IPS DF 4.7 (cell line): ENCODE results near the gene DOCK2.
A peak's percentile ranks its signal among the peaks of the same experiment; 100 is the strongest.

Source experiments
- DNase-seq: peaks from one replicate; pipeline ENCODE4 v3.0.0-alpha.2; 2013; ENCODE audit warnings: low spot score; ENCODE audit errors: extremely low read depth

The DOCK2 gene

GRCh38 chr5:169973056-169973455 is 336.0 kb downstream of the DOCK2 start:
- DNase-seq = no peak

DNA sequence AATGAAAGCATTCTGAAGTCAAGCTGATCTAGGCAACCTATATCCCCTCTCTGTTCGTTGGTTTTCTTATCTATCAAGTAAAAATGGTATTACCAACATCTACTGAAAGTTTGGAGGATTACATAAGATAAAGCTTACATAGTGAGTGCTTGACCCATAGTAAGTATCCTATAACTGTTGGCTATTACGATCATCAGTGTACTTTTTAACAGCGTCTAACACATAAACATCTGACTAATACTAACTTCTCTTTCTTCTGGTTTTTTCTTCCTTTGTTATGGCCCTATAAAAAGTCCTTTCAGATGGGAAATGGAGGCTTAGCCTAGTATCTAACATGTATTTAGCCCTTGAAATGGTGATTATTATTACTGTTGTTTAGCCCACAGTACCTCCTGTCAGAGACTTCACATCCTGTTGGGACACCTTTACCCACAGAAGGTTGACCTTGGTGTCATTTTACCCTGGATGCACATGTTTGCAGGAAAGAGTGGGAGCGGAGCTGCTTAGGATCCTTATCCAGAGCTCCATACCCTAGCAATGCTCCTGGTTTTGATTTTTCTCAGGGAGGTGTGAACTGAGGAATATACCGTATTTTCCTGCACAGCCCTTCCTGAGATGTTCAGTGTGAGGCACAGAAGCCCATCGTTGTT is 337.2 kb downstream of the DOCK2 start:
- DNase-seq = no peak

- no peak for DNase-seq
These were observed 341.6 kb downstream of the DOCK2 start for GRCh38 chr5:169978714-169979113.

DNA sequence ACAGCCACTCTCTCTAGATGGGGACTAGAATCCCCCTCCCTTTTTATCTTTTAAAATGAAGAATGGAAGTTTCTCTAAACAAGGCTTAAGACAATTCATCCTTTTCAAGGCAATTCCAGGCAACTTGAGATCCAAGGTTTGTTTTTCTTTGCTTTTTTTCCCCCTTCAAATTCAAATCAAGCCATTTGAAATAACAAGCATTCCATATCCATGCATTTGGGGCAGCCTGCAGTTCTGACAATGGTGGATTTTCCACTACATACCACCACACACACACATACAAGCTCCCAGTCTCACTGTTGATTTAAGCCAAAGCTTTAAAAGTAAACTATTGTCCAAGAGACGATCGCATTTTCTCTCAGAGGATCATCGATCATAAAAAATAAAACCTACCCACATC is 342.8 kb downstream of the DOCK2 start:
- DNase-seq = no peak

DNA sequence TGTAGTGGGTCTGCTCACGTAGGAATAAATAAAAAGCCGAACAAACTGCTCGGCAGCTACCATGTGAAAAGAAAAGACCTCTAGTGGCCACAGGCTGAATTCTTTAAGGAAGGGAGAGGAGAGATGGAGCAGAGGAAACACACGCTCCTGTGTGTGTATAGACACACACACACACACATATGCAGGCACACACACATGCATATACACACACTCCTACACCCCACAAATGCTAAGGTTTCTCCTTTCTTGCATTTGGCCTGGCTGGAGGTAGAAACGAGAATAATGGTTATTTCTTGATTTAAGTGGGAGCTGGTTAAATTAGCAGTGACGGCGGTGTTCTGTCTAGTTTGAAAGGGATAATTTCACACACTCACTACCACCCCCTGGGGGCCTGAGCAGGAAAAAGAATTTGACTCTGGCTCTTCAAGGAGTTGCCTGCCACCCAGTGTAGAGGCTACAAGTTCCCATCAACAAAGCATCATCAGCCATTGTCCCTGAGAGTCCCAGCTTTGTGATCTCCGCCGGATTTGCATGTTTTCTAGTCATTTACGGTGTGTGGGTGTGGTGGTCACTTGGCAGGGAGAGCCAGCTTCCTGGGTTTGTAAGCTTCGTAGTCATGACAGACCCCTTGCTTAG is 343.5 kb downstream of the DOCK2 start, which contains the start of gene INSYN2B:
Gene INSYN2B, minus strand, starts transcription at position 78 of the 636 bp plus-strand sequence. CDS start 96,597 bp downstream, outside the sequence.
- DNase-seq = peak; percentile 80

- DNase-seq = no peak
These were observed 351.1 kb downstream of the DOCK2 start for GRCh38 chr5:169988206-169988605.

DNA sequence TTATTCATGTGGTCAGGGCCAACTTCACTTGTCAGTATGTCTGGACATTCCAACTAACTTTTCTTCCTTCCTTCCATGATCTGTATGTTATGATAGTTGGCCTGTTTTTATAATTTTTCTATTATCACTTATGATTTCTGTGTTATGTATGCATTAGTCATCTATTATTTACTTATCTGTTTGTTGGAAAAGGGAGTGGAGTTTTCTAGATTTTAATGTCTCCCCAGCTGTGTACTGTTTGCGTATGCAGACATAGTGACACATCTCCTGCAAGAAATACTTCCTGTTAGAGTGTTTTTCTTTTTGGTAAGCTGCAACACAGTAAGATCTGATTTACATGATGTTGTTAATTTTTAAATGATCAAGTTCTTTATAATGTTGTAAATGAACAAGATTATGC is 351.9 kb downstream of the DOCK2 start:
- DNase-seq = no peak

DNA sequence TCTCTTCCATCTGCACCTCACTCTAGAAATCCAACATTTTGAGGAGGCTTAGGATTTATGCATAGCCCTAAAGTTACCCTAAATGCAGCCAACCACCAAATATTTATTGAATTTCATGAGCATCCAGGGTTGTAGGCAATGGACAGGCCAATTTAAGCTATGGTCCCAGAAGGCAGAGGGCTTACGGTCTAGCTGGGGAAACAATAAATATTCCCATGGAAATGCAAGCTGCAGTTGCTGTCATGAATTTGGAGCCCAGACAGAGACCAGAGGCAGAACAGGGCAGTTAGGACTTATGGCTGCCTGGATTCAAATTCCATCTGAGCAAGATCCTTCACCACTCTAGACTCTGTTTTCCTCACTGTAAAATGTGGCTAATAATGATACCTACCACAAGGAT is 352.3 kb downstream of the DOCK2 start:
- DNase-seq = no peak

DNA sequence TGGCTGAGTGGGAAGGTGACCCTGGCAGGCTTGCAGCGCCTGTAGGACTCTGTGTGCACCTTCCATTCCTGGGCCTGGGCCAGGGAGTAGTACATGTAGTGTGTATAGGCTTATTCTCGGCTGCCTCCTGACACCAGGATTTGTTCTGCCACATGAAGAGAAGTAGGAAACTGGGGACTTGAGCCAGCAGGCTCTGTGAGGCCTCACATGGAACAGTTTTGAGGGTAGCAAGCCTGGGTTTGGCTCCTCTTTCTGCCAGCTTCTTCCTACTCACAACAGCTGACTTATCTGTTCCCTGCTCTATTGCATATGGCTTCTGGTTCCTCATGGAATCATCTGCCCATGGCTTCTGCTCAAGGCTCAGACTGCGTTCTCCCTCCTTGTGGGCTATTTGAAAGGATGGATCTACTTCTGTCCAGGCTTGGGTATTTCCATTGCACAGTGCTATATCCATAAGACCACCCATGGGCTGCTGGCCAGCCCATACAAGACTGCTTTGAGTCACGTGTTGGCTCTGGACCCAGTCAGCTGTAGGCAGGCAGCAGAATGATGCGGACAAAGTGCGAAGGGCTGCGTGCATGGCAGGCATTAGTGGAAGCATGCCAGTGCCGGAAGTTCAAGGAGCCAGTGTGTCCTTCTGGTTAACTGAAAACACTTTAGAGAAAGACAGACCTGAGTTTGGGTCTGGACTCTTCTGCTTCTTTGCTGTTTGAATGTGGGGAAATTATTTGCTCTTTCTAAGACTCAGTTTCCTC is 354.2 kb downstream of the DOCK2 start:
- DNase-seq = no peak

GRCh38 chr5:169992789-169993484 is 355.9 kb downstream of the DOCK2 start:
- no peak for DNase-seq

GRCh38 chr5:169993485-169993790 is 356.4 kb downstream of the DOCK2 start:
- DNase-seq = no peak

- DNase-seq = no peak
These were observed 360.7 kb downstream of the DOCK2 start for GRCh38 chr5:169997798-169998197.

DNA sequence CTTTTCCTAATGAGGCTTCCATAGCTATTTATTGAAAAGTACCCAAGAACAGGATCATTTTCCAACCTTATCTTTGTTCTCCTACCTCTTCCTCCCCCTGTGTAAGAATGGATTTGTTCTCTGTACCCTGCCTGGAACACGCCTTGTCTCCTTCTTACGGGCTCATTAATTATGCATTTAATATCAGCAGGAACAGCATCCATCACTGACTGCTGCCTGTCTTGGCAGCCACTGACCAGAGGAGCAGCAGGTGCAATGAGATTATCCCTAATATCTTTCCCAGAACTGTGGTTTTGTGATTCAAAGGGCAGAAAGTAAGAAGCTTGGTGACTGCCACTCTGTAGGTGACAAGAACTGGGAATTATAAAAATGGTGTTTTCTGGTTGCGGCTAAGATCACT is 362.5 kb downstream of the DOCK2 start:
- DNase-seq = no peak

- DNase-seq = no peak
These were observed 363.1 kb downstream of the DOCK2 start for GRCh38 chr5:170000155-170000554.

- no peak for DNase-seq
These were observed 368.9 kb downstream of the DOCK2 start for GRCh38 chr5:170006021-170006420.

DNA sequence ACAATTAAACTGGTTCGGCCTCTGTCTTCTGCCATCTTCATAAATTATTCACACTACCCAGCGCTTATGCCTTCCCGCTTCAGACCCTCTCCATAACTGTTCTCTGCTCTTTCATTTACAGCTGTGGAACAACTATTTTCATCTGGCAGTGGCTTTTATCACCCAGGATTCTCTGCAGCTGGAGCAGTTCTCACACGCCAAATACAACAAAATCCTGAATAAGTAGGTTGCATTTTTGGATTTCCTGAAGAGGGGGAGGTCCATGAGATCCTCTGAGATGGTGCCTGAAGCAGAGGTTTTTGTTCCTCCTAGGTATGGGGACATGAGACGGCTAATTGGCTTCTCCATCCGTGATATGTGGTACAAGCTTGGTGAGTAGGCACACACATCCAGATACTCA is 371.3 kb downstream of the DOCK2 start:
- DNase-seq = no peak

DNA sequence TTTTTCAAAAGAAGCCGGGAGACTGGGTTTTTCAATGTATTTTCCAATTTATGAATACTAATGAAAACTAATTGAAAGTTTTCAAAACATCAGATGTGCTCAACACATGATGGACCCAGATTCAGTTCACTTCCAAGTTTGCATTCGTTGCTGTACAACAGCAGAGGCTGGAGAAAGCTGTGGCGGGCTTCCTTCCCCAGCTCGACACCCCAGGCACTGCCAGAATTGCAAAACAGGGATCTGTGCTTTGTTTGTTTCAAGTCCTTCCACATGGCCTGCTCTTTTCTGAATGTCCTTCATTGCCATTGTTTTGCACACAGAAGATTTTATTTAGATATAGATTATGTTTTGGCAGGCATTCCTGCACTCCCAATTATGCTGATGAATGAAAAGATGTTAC is 373.5 kb downstream of the DOCK2 start:
- no peak for DNase-seq

DNA sequence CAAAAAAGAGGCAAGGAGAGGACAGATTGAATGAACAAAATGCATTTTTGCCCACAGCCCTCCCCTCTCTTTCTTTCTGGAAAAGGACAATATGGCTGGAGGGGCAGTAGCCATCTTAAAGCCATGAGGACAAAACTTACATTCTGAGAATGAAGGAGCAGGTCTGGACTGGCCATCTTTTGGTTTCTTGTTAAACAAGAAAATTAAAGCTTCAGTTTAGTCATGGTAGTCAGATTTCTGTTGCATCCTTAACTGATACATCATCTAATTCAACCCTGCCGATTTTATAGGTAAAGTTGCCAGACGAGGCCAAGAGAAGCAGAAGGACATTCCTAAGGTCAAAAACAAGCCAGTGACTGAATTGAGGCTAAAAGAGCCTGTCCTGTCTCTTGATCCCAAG is 374.7 kb downstream of the DOCK2 start:
- no peak for DNase-seq

DNA sequence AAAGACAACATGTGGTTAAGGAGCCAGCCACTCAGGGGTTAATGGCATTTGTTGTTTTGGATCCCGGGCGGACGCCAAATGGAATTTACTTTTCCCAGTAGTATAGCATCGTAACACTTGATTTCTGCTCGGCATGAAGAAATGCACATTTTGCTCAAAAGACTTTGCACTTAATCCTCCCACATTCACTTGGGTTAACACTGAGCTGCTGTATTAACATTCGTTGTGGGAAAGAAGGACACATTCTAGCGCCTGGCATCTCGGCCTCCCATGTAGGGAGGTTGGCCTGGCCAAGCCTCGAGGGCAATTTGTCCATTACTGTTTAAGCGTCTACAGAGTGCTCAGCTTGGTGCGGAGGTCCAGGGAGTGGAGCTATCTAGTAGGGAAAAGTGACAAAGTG is 375.5 kb downstream of the DOCK2 start:
- DNase-seq = no peak

GRCh38 chr5:170020423-170020822 is 383.3 kb downstream of the DOCK2 start:
- DNase-seq = no peak

- no peak for DNase-seq
These were observed 384.4 kb downstream of the DOCK2 start for GRCh38 chr5:170021506-170021905.

DNA sequence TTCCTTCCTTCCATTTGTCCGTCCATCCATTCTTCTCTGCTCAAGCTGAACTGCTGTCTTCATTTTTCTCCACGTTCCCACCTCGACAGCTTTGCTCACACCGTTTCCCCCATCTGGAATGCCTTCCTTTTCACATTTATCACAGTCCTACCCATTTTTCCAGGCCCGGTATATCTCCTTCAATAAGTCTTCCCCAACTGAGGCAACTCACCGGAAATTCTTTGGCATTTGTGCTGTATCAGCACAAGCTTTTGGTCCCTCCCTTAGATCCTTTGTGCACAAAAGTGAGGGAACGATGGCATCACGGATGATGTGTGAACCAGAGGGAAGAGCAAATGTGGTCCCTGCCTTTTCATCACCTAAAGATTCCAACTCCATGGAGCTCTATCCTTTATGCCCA is 388.8 kb downstream of the DOCK2 start:
- DNase-seq = no peak
